Loucy (cell line): ENCODE results near the gene TIMM29.

Source experiments
- CTCF ChIP-seq: fragments of 200-600 bp; sonication (generic); conservative IDR thresholded peaks from 2 replicates; pipeline ENCODE4 v1.5.1; 2014; ENCODE audit warnings: mild to moderate bottlenecking, antibody characterized with exemption, low read length
- EZH2phosphoT487 ChIP-seq: fragments of 200-600 bp; IDR thresholded peaks from 2 replicates; pipeline ENCODE4 v1.6.1; 2018; ENCODE audit warnings: antibody characterized with exemption, mild to moderate bottlenecking, moderate library complexity, borderline replicate concordance

- TF ChIP-seq CTCF (no peak), EZH2phosphoT487 (no peak)
These were observed 24.2 kb downstream of the TIMM29 start for GRCh38 chr19:10952809-10953208.
